ENCODE data around the gene MAGI1.
A peak's percentile ranks its signal among the peaks of the same experiment; 100 is the strongest.
"Not testable (repeated sequence)": the region's sequence is repeated elsewhere in the genome, so short reads cannot be mapped to it uniquely, and the experiment has no call there.

Gene MAGI1

GRCh38 chr3:65748326-65748725, 290.4 kb downstream of the MAGI1 start:
- DNase-seq (ENCODE audit: low spot score) = no peak

GRCh38 chr3:65746848-65747247, 291.9 kb downstream of the MAGI1 start:
- no peak for DNase-seq (ENCODE audit: low spot score)

- DNase-seq (ENCODE audit: low spot score) = no peak
Observed at GRCh38 chr3:65745306-65745705, 293.4 kb downstream of the MAGI1 start.

GRCh38 chr3:65742914-65743313, 295.8 kb downstream of the MAGI1 start:
- no peak for DNase-seq (ENCODE audit: low spot score)

GRCh38 chr3:65741540-65741939, 297.2 kb downstream of the MAGI1 start:
- DNase-seq (ENCODE audit: low spot score) = no peak

- no peak for DNase-seq (ENCODE audit: low spot score)
Observed at GRCh38 chr3:65739901-65740541, 298.7 kb downstream of the MAGI1 start.

- no peak for DNase-seq (ENCODE audit: low spot score)
Observed at GRCh38 chr3:65734792-65735191, 303.9 kb downstream of the MAGI1 start.

- DNase-seq (ENCODE audit: low spot score) = no peak
Observed at GRCh38 chr3:65734382-65734781, 304.3 kb downstream of the MAGI1 start.

- DNase-seq (ENCODE audit: low spot score) = no peak
Observed at GRCh38 chr3:65733459-65733858, 305.3 kb downstream of the MAGI1 start.

GRCh38 chr3:65732051-65732935, 306.4 kb downstream of the MAGI1 start:
- peak; percentile 73 for DNase-seq (ENCODE audit: low spot score)

GRCh38 chr3:65730449-65730848, 308.3 kb downstream of the MAGI1 start:
- DNase-seq (ENCODE audit: low spot score) = no peak

- no peak for DNase-seq (ENCODE audit: low spot score)
Observed at GRCh38 chr3:65729973-65730372, 308.7 kb downstream of the MAGI1 start.

- no peak for DNase-seq (ENCODE audit: low spot score)
Observed at GRCh38 chr3:65729555-65729954, 309.2 kb downstream of the MAGI1 start.

GRCh38 chr3:65728138-65728537, 310.6 kb downstream of the MAGI1 start:
- DNase-seq (ENCODE audit: low spot score) = no peak

GRCh38 chr3:65723985-65724384, 314.7 kb downstream of the MAGI1 start:
- no peak for DNase-seq (ENCODE audit: low spot score)

- DNase-seq (ENCODE audit: low spot score) = no peak
Observed at GRCh38 chr3:65723011-65723410, 315.7 kb downstream of the MAGI1 start.

GRCh38 chr3:65720989-65721737, 317.6 kb downstream of the MAGI1 start:
- no peak for DNase-seq (ENCODE audit: low spot score)

GRCh38 chr3:65719639-65720038, 319.1 kb downstream of the MAGI1 start:
- DNase-seq (ENCODE audit: low spot score) = not testable (repeated sequence)

- DNase-seq (ENCODE audit: low spot score) = no peak
Observed at GRCh38 chr3:65717676-65718346, 320.9 kb downstream of the MAGI1 start.

- no peak for DNase-seq (ENCODE audit: low spot score)
Observed at GRCh38 chr3:65716071-65716751, 322.5 kb downstream of the MAGI1 start.

- no peak for DNase-seq (ENCODE audit: low spot score)
Observed at GRCh38 chr3:65714134-65714533, 324.6 kb downstream of the MAGI1 start.

- no peak for DNase-seq (ENCODE audit: low spot score)
Observed at GRCh38 chr3:65713016-65713415, 325.7 kb downstream of the MAGI1 start.

Measured in kidney capillary endothelial cell (primary cell).